CD4-positive, alpha-beta T cell treated with Interleukin-12 subunit alpha and Interleukin-12 subunit beta, for 1 hour (primary cell): Measurements from ENCODE around the gene COPA.
"Not testable (repeated sequence)": the region's sequence is repeated elsewhere in the genome, so short reads cannot be mapped to it uniquely, and the experiment has no call there.

ENCODE experiments used
- DNase-seq: peaks from one replicate; pipeline ENCODE4 v3.0.0-alpha.2; 2020

COPA gene

GRCh38 chr1:160342953-160343869, at the start of gene COPA, which contains the start of gene NCSTN:
TSS of gene COPA (minus strand) at chr1:160343250. CDS start at chr1:160343170, 80 bp downstream.
TSS of gene NCSTN (plus strand) at chr1:160343383. CDS start at chr1:160343397, 14 bp downstream.
- DNase-seq: peak; percentile 93

GRCh38 chr1:160388406-160388805, 45.4 kb upstream of the COPA start:
- not testable (repeated sequence) for DNase-seq

- DNase-seq: not testable (repeated sequence)
These were observed 41.8 kb upstream of the COPA start for GRCh38 chr1:160384812-160385211.

GRCh38 chr1:160377585-160378206, 34.6 kb upstream of the COPA start:
- no peak for DNase-seq

- peak; percentile 64 for DNase-seq
These were observed 33.6 kb upstream of the COPA start for GRCh38 chr1:160376525-160377131.

- DNase-seq: peak; percentile 8
These were observed 32.9 kb upstream of the COPA start for GRCh38 chr1:160375788-160376524.

- no peak for DNase-seq
These were observed 31.5 kb upstream of the COPA start for GRCh38 chr1:160374306-160375110.

GRCh38 chr1:160373696-160374095, 30.6 kb upstream of the COPA start:
- DNase-seq: no peak

- no peak for DNase-seq
These were observed 28.7 kb upstream of the COPA start for GRCh38 chr1:160371756-160372155.

- DNase-seq: no peak
These were observed 28.2 kb upstream of the COPA start for GRCh38 chr1:160371346-160371631.

GRCh38 chr1:160370561-160371345, 27.7 kb upstream of the COPA start:
- no peak for DNase-seq

- no peak for DNase-seq
These were observed 26.0 kb upstream of the COPA start for GRCh38 chr1:160369087-160369486.

- no peak for DNase-seq
These were observed 25.2 kb upstream of the COPA start for GRCh38 chr1:160367934-160368923.

- no peak for DNase-seq
These were observed 24.5 kb upstream of the COPA start for GRCh38 chr1:160367516-160367900.

GRCh38 chr1:160366731-160367515, 23.9 kb upstream of the COPA start, which contains the start of gene NHLH1:
TSS of gene NHLH1 (plus strand) at chr1:160367071. CDS start at chr1:160370732, 3,661 bp downstream.
- DNase-seq: no peak

GRCh38 chr1:160365325-160365724, 22.3 kb upstream of the COPA start:
- no peak for DNase-seq

- DNase-seq: no peak
These were observed 21.1 kb upstream of the COPA start for GRCh38 chr1:160363951-160364735.

GRCh38 chr1:160363010-160363409, 20.0 kb upstream of the COPA start:
- no peak for DNase-seq
